Activated CD8-positive, alpha-beta memory T cell treated with anti-CD3 and anti-CD28 coated beads, Interleukin-2, amount 10 ng/mL, durations not matched to agents 7 days and 5 days (primary cell): ENCODE measurements around the gene STARD9. TPM values are rescaled to one million over a fixed set of nuclear protein-coding genes. Genes with fewer than 3 reads are reported as not detected.
A peak's percentile ranks its signal among the peaks of the same experiment; 100 is the strongest.
"Not testable (repeated sequence)": the region's sequence is repeated elsewhere in the genome, so short reads cannot be mapped to it uniquely, and the experiment has no call there.

ENCODE experiments used
- ATAC-seq: fragments of 150-1000 bp; cut with Tn5 transposase; one replicate; pipeline ENCODE4 v1.10.0; 2021; ENCODE audit warnings: moderate library complexity
- CTCF ChIA-PET: fragments of 350-600 bp; sonication (Branson Sonifier 250); formaldehyde crosslinking; loops from one replicate; lab custom pipeline; 2021; ENCODE audit warnings: antibody characterized with exemption; lab: Charles Lee
- DNase-seq: peaks from one replicate; pipeline ENCODE4 v3.0.0-alpha.2; 2020
- H3K27ac Mint-ChIP-seq: one replicate; pipeline ENCODE4 v1.8.0; 2021; ENCODE audit warnings: mild to moderate bottlenecking, mixed read lengths
- H3K27me3 Mint-ChIP-seq: one replicate; pipeline ENCODE4 v1.8.0; 2021; ENCODE audit warnings: mixed read lengths
- H3K36me3 Mint-ChIP-seq: one replicate; pipeline ENCODE4 v1.8.0; 2021; ENCODE audit warnings: mild to moderate bottlenecking, mixed read lengths
- H3K4me1 Mint-ChIP-seq: one replicate; pipeline ENCODE4 v1.8.0; 2021; ENCODE audit warnings: mixed read lengths
- H3K4me3 Mint-ChIP-seq: one replicate; pipeline ENCODE4 v1.8.0; 2021; ENCODE audit warnings: mild to moderate bottlenecking, moderate library complexity, mixed read lengths
- H3K9me3 Mint-ChIP-seq: one replicate; pipeline ENCODE4 v1.8.0; 2022; ENCODE audit warnings: low read depth, mixed read lengths
- total RNA-seq, 2 experiments: library from RNA; stranded (reverse); gene quantifications; one replicate each; pipeline ENCODE4 v1.2.3, GENCODE V29; 2021

The STARD9 gene
- 10 to 100 TPM in 1 of 2 experiments, 1 to 10 TPM in 1; 9.6 to 20.8 TPM for total RNA-seq

DNA sequence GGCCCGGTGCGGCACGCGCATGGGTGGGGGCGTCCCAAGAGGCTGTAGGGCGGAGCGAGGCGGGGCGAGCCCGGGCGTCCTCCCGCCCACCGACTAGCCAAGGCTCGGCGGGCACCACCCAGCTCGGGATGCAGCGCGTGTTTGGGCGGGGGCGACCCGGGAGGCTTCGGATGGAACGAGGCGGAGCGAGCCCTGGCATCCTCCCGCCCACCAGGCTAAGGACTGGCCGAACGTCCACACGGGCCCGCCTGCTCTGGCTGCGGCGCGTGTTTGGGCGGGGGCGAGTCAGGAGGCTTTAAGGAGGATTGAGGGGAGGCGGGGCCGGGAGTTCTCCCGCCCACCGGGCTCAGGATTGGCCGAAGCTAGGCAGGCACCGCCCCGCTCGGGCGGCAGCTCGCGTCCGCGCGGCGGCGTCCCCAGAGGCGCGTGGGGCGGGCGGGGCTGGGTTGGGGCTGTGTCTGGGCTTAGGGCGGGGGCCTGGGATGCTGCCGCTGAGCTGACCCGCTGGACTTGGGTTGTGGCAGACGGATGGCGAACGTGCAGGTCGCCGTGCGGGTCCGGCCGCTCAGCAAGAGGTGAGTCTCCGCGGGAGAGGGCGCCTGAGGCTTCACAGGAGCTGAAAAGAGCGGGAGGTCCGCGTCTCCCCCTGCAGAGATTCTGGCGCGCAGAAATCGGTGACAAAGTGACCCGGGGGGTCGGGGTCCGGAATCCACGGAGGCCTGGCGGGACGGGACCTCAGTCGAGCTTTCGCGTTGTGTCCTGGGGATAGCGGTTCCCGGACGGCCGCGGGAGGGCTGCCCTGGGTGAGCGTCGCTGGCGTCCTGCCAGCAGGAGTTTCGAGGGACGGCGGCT lies at the start of gene STARD9:
TSS of gene STARD9 (plus strand) at position 419 of the 852 bp plus-strand sequence. CDS start at position 529, 110 bp downstream.
- H3K9me3 Mint-ChIP-seq, result no peaks in the 10 kb centered on the region
- peak within 1 kb of the TSS; percentile 89 for H3K4me3 Mint-ChIP-seq
- peak; percentile 98 for DNase-seq
- ATAC-seq, result peak; percentile 92
- peaks cover 4% of the 10 kb centered on the region for H3K27me3 Mint-ChIP-seq
- peak within 1 kb of the TSS; percentile 86 for H3K27ac Mint-ChIP-seq
- H3K36me3 Mint-ChIP-seq, result peaks cover 3% of the 10 kb centered on the region
- CTCF ChIA-PET, result interaction anchor here (0.7 to 1.5 kb wide), 6 partner anchors 9 to 76 kb away, joined by 3 to 8 read pairs (median 4); no protein-coding TSS in a partner anchor
- peaks cover 35% of the 10 kb centered on the region for H3K4me1 Mint-ChIP-seq

- ATAC-seq (no peak), DNase-seq (no peak)
- Mint-ChIP-seq H3K4me3 (no peak overlapping the region), H3K9me3 (no peaks in the 10 kb centered on the region), H3K27me3 (no peaks in the 10 kb centered on the region), H3K36me3 (peaks cover 19% of the 10 kb centered on the region), H3K4me1 (peaks cover 6% of the 10 kb centered on the region), H3K27ac (no peak overlapping the region)
- CTCF ChIA-PET, result no interaction called here
These were observed 46.4 kb upstream of the STARD9 start for GRCh38 chr15:42528970-42529369.

DNA sequence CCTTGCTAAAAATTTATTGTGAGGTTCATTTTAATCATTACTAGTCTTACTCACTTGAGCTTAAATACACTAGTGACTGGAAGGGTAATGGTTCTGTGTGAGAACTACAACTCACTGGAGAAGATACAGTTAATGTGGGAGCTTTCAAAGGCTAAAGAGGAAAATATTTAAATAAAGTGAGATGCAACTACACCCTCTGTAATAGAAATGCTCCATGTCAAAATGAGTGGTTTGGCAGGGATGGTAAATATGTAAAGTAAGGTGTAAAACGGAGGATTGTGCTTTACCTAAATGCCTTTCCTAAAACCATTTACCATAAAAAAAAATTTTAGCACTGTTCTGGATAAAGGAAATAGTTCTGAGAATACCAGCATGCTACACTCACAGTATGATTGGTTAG lies 42.2 kb upstream of the STARD9 start:
- peaks cover 38% of the 10 kb centered on the region for H3K36me3 Mint-ChIP-seq
- H3K9me3 Mint-ChIP-seq, result no peaks in the 10 kb centered on the region
- DNase-seq (no peak), ATAC-seq (no peak)
- H3K27me3 Mint-ChIP-seq, result no peaks in the 10 kb centered on the region
- H3K27ac Mint-ChIP-seq, result no peak overlapping the region
- peaks cover 6% of the 10 kb centered on the region for H3K4me1 Mint-ChIP-seq
- no peak overlapping the region for H3K4me3 Mint-ChIP-seq
- CTCF ChIA-PET, result no interaction called here

GRCh38 chr15:42544853-42545629 lies 30.4 kb upstream of the STARD9 start:
- DNase-seq, result no peak
- H3K27ac Mint-ChIP-seq, result no peak overlapping the region
- H3K9me3 Mint-ChIP-seq, result no peaks in the 10 kb centered on the region
- H3K36me3 Mint-ChIP-seq, result peaks cover 29% of the 10 kb centered on the region
- H3K27me3 Mint-ChIP-seq, result no peaks in the 10 kb centered on the region
- no peak for ATAC-seq
- CTCF ChIA-PET, result no interaction called here
- peaks cover 34% of the 10 kb centered on the region for H3K4me1 Mint-ChIP-seq
- H3K4me3 Mint-ChIP-seq, result no peak overlapping the region

DNA sequence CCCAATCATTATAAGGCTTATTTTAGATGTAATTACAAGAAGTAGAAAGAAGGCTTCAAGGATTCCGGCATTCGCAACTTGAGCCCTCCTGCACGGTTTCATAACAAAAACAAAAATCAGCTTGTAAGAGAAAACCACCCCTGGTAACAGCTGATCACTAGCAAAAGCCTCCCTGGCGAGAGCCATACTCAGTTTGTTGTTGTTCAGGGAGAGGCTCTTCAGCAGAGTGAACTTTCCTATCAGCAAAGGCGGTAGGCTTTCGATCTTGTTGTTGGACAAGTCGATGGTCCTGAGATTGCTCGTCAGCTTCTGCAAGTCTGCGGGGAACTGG lies 27.5 kb upstream of the STARD9 start:
- ATAC-seq, result peak; percentile 15
- Mint-ChIP-seq H3K27ac (peak overlapping the region; percentile 94), H3K4me1 (peaks cover 56% of the 10 kb centered on the region), H3K4me3 (peak overlapping the region; percentile 95), H3K36me3 (peaks cover 24% of the 10 kb centered on the region), H3K27me3 (no peaks in the 10 kb centered on the region), H3K9me3 (no peaks in the 10 kb centered on the region)
- DNase-seq, result no peak
- CTCF ChIA-PET, result interaction anchor here (0.9 to 2.9 kb wide), 8 partner anchors 13 to 133 kb away, joined by 3 to 9 read pairs (median 4); partner anchors contain the start of genes SNAP23, STARD9 and ZNF106

DNA sequence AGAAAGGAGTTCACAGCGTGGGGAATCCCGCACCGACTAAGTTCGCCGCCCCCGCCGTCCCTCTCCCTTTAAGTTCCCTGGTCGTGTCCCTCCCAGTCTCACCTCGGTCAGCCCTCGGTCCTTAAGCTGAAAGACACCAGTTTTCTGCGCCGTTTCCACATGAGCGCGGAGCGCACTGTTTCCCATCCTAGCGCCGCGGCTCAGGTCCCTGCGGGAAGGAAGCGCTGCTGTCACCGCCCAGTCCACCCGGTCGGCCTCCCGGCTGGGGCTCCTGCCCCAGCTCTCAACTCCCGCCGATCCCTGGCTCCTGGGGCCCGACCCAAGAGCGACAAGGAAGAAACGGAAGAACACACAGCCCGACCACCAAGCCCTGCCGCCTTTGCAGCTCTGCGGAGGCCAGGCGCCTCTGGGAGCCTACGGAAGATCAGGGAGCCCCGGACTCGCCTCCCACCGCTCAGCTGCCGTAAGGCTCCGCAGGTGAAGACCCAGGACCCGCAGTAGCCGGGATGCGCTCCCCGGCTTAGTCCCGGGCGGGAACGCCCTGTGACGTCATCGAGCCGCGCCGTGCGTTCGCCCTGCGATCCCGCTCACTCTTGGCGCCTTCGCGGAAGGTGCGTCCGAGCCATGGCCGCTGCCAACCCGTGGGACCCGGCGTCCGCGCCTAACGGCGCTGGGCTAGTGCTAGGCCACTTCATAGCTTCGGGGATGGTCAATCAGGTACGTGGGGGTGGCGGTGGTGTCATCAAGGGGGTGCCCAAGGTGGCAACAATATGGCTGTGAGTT lies 27.0 kb upstream of the STARD9 start, which contains the start of the genes HAUS2 and LRRC57:
TSS of gene HAUS2 (plus strand) at position 590 of the 783 bp plus-strand sequence. CDS start at position 625, 35 bp downstream.
TSS of gene LRRC57 (minus strand) at position 545 of the 783 bp plus-strand sequence. CDS start at position 186, 359 bp downstream.
- peak within 1 kb of the TSS; percentile 94 for H3K27ac Mint-ChIP-seq
- no peaks in the 10 kb centered on the region for H3K27me3 Mint-ChIP-seq
- H3K4me3 Mint-ChIP-seq, result peak within 1 kb of the TSS; percentile 95
- peaks cover 25% of the 10 kb centered on the region for H3K36me3 Mint-ChIP-seq
- peaks cover 56% of the 10 kb centered on the region for H3K4me1 Mint-ChIP-seq
- ATAC-seq, result peak; percentile 95
- no peaks in the 10 kb centered on the region for H3K9me3 Mint-ChIP-seq
- peak; percentile 92 for DNase-seq
- CTCF ChIA-PET, result interaction anchor here (0.9 to 2.9 kb wide), 8 partner anchors 13 to 132 kb away, joined by 3 to 9 read pairs (median 4); partner anchors contain the start of genes SNAP23, STARD9 and ZNF106

DNA sequence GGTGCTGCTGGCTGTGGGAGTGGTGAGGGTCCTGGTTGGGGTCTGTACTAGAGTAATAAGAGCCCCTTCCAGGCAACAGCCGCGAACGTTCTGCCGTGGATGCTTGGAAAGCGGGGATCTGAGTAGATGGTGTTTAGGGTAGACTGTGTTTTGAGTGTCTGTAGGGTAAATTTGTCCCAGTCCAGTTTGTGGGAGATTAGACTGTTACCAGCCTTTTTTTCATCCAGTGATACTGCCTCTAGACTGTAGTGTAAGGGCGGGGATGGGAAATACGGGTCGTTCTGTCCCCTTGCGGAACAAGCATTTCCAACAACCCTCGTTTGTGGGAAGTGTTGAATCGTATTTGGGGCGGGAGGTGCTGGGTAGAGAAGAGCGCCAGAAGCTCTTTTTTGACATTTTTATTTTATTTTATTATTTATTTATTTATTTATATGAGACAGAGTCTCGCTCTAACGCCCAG lies 26.3 kb upstream of the STARD9 start:
- ATAC-seq (peak; percentile 32), DNase-seq (peak; percentile 52)
- Mint-ChIP-seq H3K9me3 (no peaks in the 10 kb centered on the region), H3K4me3 (peak overlapping the region; percentile 95), H3K36me3 (peaks cover 26% of the 10 kb centered on the region), H3K27me3 (no peaks in the 10 kb centered on the region), H3K4me1 (peaks cover 63% of the 10 kb centered on the region), H3K27ac (peak overlapping the region; percentile 94)
- CTCF ChIA-PET, result interaction anchor here (0.7 to 2.9 kb wide), 2 partner anchors 33 to 71 kb away, joined by 3 to 9 read pairs; no protein-coding TSS in a partner anchor

GRCh38 chr15:42549741-42550392 lies 25.5 kb upstream of the STARD9 start:
- no peak for DNase-seq
- H3K36me3 Mint-ChIP-seq, result peaks cover 25% of the 10 kb centered on the region
- H3K4me3 Mint-ChIP-seq, result peak overlapping the region; percentile 95
- CTCF ChIA-PET, result interaction anchor here (0.7 to 2.9 kb wide), 3 partner anchors 32 to 70 kb away, joined by 3 to 9 read pairs (median 3); no protein-coding TSS in a partner anchor
- peak overlapping the region; percentile 70 for H3K27ac Mint-ChIP-seq
- H3K4me1 Mint-ChIP-seq, result peaks cover 62% of the 10 kb centered on the region
- H3K9me3 Mint-ChIP-seq, result no peaks in the 10 kb centered on the region
- no peak for ATAC-seq
- no peaks in the 10 kb centered on the region for H3K27me3 Mint-ChIP-seq

DNA sequence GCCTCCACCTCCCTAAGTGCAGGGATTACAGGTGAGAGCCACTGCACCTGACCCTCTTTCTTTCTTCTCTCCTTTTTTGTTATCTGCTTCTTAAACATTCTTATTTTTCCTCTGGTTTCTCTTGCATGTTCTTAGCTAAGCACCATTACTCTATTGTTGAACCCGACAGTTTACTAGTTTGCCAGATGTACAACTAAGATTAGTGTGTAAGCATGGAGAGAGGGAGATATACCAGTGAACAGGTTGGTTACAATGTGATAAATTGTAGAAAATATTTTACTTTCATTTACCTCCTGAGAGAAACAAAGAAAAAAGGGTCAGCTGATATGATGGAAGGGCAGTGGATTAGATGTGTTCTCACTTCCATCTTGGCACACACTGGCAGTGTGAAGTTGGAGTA lies 21.9 kb upstream of the STARD9 start:
- Mint-ChIP-seq H3K4me3 (no peak overlapping the region), H3K4me1 (peaks cover 38% of the 10 kb centered on the region), H3K9me3 (no peaks in the 10 kb centered on the region), H3K36me3 (peaks cover 24% of the 10 kb centered on the region), H3K27ac (peak overlapping the region; percentile 18), H3K27me3 (no peaks in the 10 kb centered on the region)
- no peak for ATAC-seq
- CTCF ChIA-PET, result interaction anchor here (1.1 kb wide), 1 partner anchor 98 kb away, joined by 3 read pairs; no protein-coding TSS in a partner anchor
- DNase-seq, result no peak

DNA sequence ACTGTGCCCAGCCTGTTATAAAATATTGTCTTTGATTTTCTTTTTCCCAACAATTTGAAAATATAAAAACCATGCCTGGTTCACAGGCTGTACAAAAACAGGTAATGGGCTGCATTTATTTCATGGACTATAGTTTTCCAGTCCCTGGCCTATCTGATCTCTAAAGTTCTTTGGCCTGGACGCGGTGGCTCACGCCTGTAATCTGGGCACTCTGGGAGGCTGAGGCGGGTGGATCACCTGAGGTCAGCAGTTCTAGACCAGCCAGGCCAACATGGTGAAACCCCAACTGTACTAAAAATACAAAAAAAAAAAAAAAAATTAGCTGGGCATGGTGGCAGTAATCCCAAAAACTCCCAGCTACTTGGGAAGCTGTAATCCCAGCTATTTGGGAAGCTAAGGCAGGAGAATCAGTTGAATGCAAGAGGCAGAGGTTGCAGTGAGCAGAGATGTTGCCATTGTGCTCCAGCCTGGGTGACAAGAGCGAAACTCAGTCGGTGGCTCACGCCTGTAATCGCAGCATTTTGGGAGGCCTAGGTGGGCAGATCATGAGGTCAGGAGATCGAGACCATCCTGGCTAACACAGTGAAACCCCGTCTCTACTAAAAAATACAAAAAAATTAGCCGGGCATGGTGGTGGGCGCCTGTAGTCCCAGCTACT lies 18.7 kb upstream of the STARD9 start:
- DNase-seq, CTCF ChIA-PET, ATAC-seq, H3K27me3 Mint-ChIP-seq, H3K4me3 Mint-ChIP-seq, H3K27ac Mint-ChIP-seq, H3K9me3 Mint-ChIP-seq: not testable (repeated sequence)
- Mint-ChIP-seq H3K4me1 (peaks cover 19% of the 10 kb centered on the region), H3K36me3 (peaks cover 36% of the 10 kb centered on the region)

DNA sequence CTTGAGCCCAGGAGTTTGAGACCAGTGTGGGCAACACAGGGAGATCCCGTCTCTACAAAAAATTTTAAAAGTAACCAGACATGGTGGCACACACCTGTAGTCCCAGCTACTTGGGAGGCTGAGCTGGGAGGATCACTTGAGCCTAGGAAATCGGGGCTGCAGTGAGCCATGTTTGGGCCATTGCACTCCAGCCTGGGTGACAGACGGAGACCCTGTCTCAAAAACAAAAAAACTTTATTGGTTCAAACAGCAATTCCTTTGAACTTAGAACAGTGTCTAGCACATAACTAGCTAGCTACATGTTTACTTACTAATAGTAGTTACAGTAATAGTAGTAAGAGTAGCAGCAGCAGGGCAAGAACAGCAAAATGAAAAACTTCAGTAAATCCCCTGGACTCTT lies 16.7 kb upstream of the STARD9 start:
- H3K36me3 Mint-ChIP-seq, result peaks cover 36% of the 10 kb centered on the region
- DNase-seq, result no peak
- H3K9me3 Mint-ChIP-seq, result no peaks in the 10 kb centered on the region
- no peak overlapping the region for H3K4me3 Mint-ChIP-seq
- CTCF ChIA-PET, result no interaction called here
- ATAC-seq, result no peak
- H3K27me3 Mint-ChIP-seq, result no peaks in the 10 kb centered on the region
- peaks cover 6% of the 10 kb centered on the region for H3K4me1 Mint-ChIP-seq
- H3K27ac Mint-ChIP-seq, result no peak overlapping the region
